H1 (cell line): Measurements from ENCODE around the gene FBXW5.

ENCODE experiments used
- CTCF ChIP-seq, 3 experiments: IDR thresholded peaks; 1 replicate in 2 of 3; 2 replicates in 1 of 3; pipeline versions ENCODE4 v1.5.1 to v1.6.1; 2011; ENCODE audit warnings: low read length in 3 of 3, mild to moderate bottlenecking in 3 of 3, inconsistent platforms in 2 of 3, low read depth in 1 of 3, moderate library complexity in 1 of 3; ENCODE audit not compliant: insufficient read depth in 1 of 3; ENCODE audit errors: control extremely low read depth in 1 of 3
- EP300 ChIP-seq, 2 experiments: IDR thresholded peaks; 1 replicate in 1 of 2; 2 replicates in 1 of 2; pipeline ENCODE4 v1.6.1; 2011 to 2012; ENCODE audit warnings: low read depth in 2 of 2, low read length in 2 of 2, mild to moderate bottlenecking in 2 of 2, borderline replicate concordance in 1 of 2, inconsistent platforms in 1 of 2, moderate library complexity in 1 of 2
- EZH2 ChIP-seq: fragments of 200-600 bp; sonication (generic); IDR thresholded peaks from 2 replicates; pipeline ENCODE4 v1.7.1; 2012; ENCODE audit warnings: low read depth, mild to moderate bottlenecking, moderate library complexity, low read length, inconsistent platforms; ENCODE audit not compliant: severe bottlenecking
- NRF1 ChIP-seq: IDR thresholded peaks from 2 replicates; pipeline ENCODE4 v1.6.1; 2011; ENCODE audit warnings: mild to moderate bottlenecking, low read depth, low read length, improper control_type of control experiment
- TAF1 ChIP-seq: IDR thresholded peaks from 2 replicates; pipeline ENCODE4 v1.6.1; 2011; ENCODE audit warnings: mild to moderate bottlenecking, low read depth, low read length
- TEAD4 ChIP-seq: IDR thresholded peaks from 2 replicates; pipeline ENCODE4 v1.6.1; 2012; ENCODE audit warnings: low read depth, low read length, inconsistent platforms, mixed read lengths
- USF2 ChIP-seq: IDR thresholded peaks from 2 replicates; pipeline ENCODE4 v1.6.1; 2011; ENCODE audit warnings: low read length, improper control_type of control experiment
- ZNF274 ChIP-seq: IDR thresholded peaks from 2 replicates; pipeline ENCODE4 v1.7.0; 2012; ENCODE audit warnings: low read length, borderline replicate concordance; ENCODE audit errors: extremely low read depth

GRCh38 chr9:136980669-136981478 is 36.3 kb upstream of the FBXW5 start:
- TF ChIP-seq TAF1 = no peak
- TF ChIP-seq EP300 (IDR thresholded peaks at IDR 0.05; ENCODE audit: borderline replicate concordance in 1 of 2, low read depth in 2 of 2, low read length in 2 of 2) = no peak
- TF ChIP-seq USF2 = no peak
- TF ChIP-seq ZNF274 = no peak
- no peak for TF ChIP-seq CTCF (IDR thresholded peaks at IDR 0.05; ENCODE audit: control extremely low read depth in 1 of 3, insufficient read depth in 1 of 3, low read depth in 1 of 3, low read length in 3 of 3)
- no peak for TF ChIP-seq NRF1
- TF ChIP-seq TEAD4 = no peak
- no peak for TF ChIP-seq EZH2
